Activated T-cell treated with anti-CD3 and anti-CD28 coated beads, Interleukin-2, amount 50 U/mL, for 72 hours (primary cell): ENCODE measurements around the gene ACR. TPM values are rescaled to one million over a fixed set of nuclear protein-coding genes. Genes with fewer than 3 reads are reported as not detected.

Experiments
- ATAC-seq, 2 donors: fragments of 150-1000 bp; cut with Tn5 transposase; replicated peaks in 1 of 2; 2 replicates each; pipeline ENCODE4 v1.10.0; 2021; ENCODE audit warnings: moderate library complexity in 2 of 2, mild to moderate bottlenecking in 1 of 2
- DNase-seq, 2 donors: peaks; one replicate each; pipeline ENCODE4 v3.0.0; 2021 to 2022; ENCODE audit warnings: mixed read lengths in 1 of 2
- H3K27ac Mint-ChIP-seq: one replicate; pipeline ENCODE4 v1.8.0; 2022; ENCODE audit warnings: mild to moderate bottlenecking, moderate library complexity, mixed read lengths
- H3K27me3 Mint-ChIP-seq: one replicate; pipeline ENCODE4 v1.8.0; 2022; ENCODE audit warnings: low read depth, mixed read lengths
- H3K36me3 Mint-ChIP-seq, 2 donors: one replicate each; pipeline ENCODE4 v1.8.0; 2022; ENCODE audit warnings: mixed read lengths in 2 of 2, mild to moderate bottlenecking in 1 of 2; ENCODE audit not compliant: insufficient read depth in 2 of 2
- H3K4me1 Mint-ChIP-seq: one replicate; pipeline ENCODE4 v1.8.0; 2022; ENCODE audit warnings: low read depth, mixed read lengths
- H3K4me3 Mint-ChIP-seq, 2 donors: one replicate each; pipeline ENCODE4 v1.8.0; 2022; ENCODE audit warnings: mild to moderate bottlenecking in 2 of 2, mixed read lengths in 2 of 2, moderate library complexity in 2 of 2
- H3K9me3 Mint-ChIP-seq, 2 donors: one replicate each; pipeline ENCODE4 v1.8.0; 2022; ENCODE audit warnings: mixed read lengths in 2 of 2
- total RNA-seq, 2 donors: library from RNA; stranded (reverse); gene quantifications; one replicate each; pipeline ENCODE4 v1.2.3, GENCODE V29; 2022

The ACR gene
- total RNA-seq, 2 donors from 2014 or later: not detected

GRCh38 chr22:50706481-50707125, 31.4 kb upstream of the ACR start:
- Mint-ChIP-seq H3K36me3 (no peaks in the 10 kb centered on the region), H3K4me3 (no peak overlapping the region), H3K4me1 (peaks cover 12% of the 10 kb centered on the region), H3K9me3 (peaks cover 0 to 5% of the 10 kb centered on the region in 2 donors), H3K27me3 (no peaks in the 10 kb centered on the region), H3K27ac (no peak overlapping the region)
- ATAC-seq: no peak
- DNase-seq: no peak

GRCh38 chr22:50708474-50708873, 29.5 kb upstream of the ACR start:
- Mint-ChIP-seq H3K36me3 (no peaks in the 10 kb centered on the region), H3K4me1 (no peaks in the 10 kb centered on the region), H3K4me3 (no peak overlapping the region), H3K27me3 (no peaks in the 10 kb centered on the region), H3K9me3 (peaks cover 0 to 5% of the 10 kb centered on the region in 2 donors), H3K27ac (no peak overlapping the region)
- no peak for ATAC-seq
- DNase-seq: no peak

GRCh38 chr22:50708996-50709395, 29.0 kb upstream of the ACR start:
- Mint-ChIP-seq H3K9me3 (peaks cover 0 to 5% of the 10 kb centered on the region in 2 donors), H3K36me3 (no peaks in the 10 kb centered on the region), H3K27ac (no peak overlapping the region), H3K4me1 (no peaks in the 10 kb centered on the region), H3K4me3 (no peak overlapping the region), H3K27me3 (no peaks in the 10 kb centered on the region)
- no peak for DNase-seq
- no peak for ATAC-seq

- H3K4me3 Mint-ChIP-seq: no peak overlapping the region
- DNase-seq (no peak), ATAC-seq (no peak)
- peaks cover 0 to 5% of the 10 kb centered on the region in 2 donors for H3K9me3 Mint-ChIP-seq
- H3K4me1 Mint-ChIP-seq: no peaks in the 10 kb centered on the region
- no peaks in the 10 kb centered on the region for H3K36me3 Mint-ChIP-seq
- no peaks in the 10 kb centered on the region for H3K27me3 Mint-ChIP-seq
- H3K27ac Mint-ChIP-seq: no peak overlapping the region
These were observed 27.8 kb upstream of the ACR start for GRCh38 chr22:50710221-50710620.

- Mint-ChIP-seq H3K9me3 (peaks cover 0 to 5% of the 10 kb centered on the region in 2 donors), H3K4me1 (no peaks in the 10 kb centered on the region), H3K27ac (no peak overlapping the region), H3K36me3 (no peaks in the 10 kb centered on the region), H3K4me3 (no peak overlapping the region), H3K27me3 (no peaks in the 10 kb centered on the region)
- DNase-seq: no peak
- ATAC-seq: no peak
These were observed 27.1 kb upstream of the ACR start for GRCh38 chr22:50710886-50711285.

- Mint-ChIP-seq H3K36me3 (no peaks in the 10 kb centered on the region), H3K4me3 (no peak overlapping the region), H3K4me1 (no peaks in the 10 kb centered on the region), H3K27me3 (no peaks in the 10 kb centered on the region), H3K27ac (no peak overlapping the region), H3K9me3 (peaks cover 0 to 5% of the 10 kb centered on the region in 2 donors)
- ATAC-seq (no peak), DNase-seq (no peak)
These were observed 26.3 kb upstream of the ACR start for GRCh38 chr22:50711446-50712340.

- no peak for ATAC-seq
- Mint-ChIP-seq H3K4me3 (no peak overlapping the region), H3K27me3 (no peaks in the 10 kb centered on the region), H3K9me3 (peaks cover 0 to 5% of the 10 kb centered on the region in 2 donors), H3K27ac (no peak overlapping the region), H3K4me1 (no peaks in the 10 kb centered on the region), H3K36me3 (no peaks in the 10 kb centered on the region)
- DNase-seq: no peak
These were observed 25.5 kb upstream of the ACR start for GRCh38 chr22:50712341-50713007.

GRCh38 chr22:50713008-50713385, 25.0 kb upstream of the ACR start:
- no peak for DNase-seq
- Mint-ChIP-seq H3K36me3 (no peaks in the 10 kb centered on the region), H3K27me3 (no peaks in the 10 kb centered on the region), H3K4me1 (no peaks in the 10 kb centered on the region), H3K4me3 (no peak overlapping the region), H3K9me3 (peaks cover 0 to 5% of the 10 kb centered on the region in 2 donors), H3K27ac (no peak overlapping the region)
- no peak for ATAC-seq

GRCh38 chr22:50713571-50714056, 24.4 kb upstream of the ACR start:
- Mint-ChIP-seq H3K27me3 (no peaks in the 10 kb centered on the region), H3K9me3 (peaks cover 0 to 5% of the 10 kb centered on the region in 2 donors), H3K4me3 (no peak overlapping the region), H3K36me3 (no peaks in the 10 kb centered on the region), H3K4me1 (no peaks in the 10 kb centered on the region), H3K27ac (no peak overlapping the region)
- no peak for DNase-seq
- ATAC-seq: no peak

- Mint-ChIP-seq H3K4me3 (no peak overlapping the region), H3K9me3 (peaks cover 0 to 5% of the 10 kb centered on the region in 2 donors), H3K36me3 (no peaks in the 10 kb centered on the region), H3K27ac (no peak overlapping the region), H3K27me3 (no peaks in the 10 kb centered on the region), H3K4me1 (no peaks in the 10 kb centered on the region)
- ATAC-seq (no peak), DNase-seq (no peak)
These were observed 23.9 kb upstream of the ACR start for GRCh38 chr22:50714150-50714549.

GRCh38 chr22:50714631-50715179, 23.3 kb upstream of the ACR start:
- Mint-ChIP-seq H3K9me3 (peaks cover 0 to 5% of the 10 kb centered on the region in 2 donors), H3K4me1 (no peaks in the 10 kb centered on the region)

GRCh38 chr22:50715250-50715649, 22.8 kb upstream of the ACR start:
- ATAC-seq: no peak
- no peak for DNase-seq
- Mint-ChIP-seq H3K27me3 (no peaks in the 10 kb centered on the region), H3K4me1 (no peaks in the 10 kb centered on the region), H3K9me3 (peaks cover 0 to 5% of the 10 kb centered on the region in 2 donors), H3K27ac (no peak overlapping the region), H3K4me3 (no peak overlapping the region), H3K36me3 (no peaks in the 10 kb centered on the region)

More at GRCh38 chr22:50714631-50715179, 23.3 kb upstream of the ACR start:
- Mint-ChIP-seq H3K4me3 (no peak overlapping the region), H3K27ac (no peak overlapping the region), H3K27me3 (no peaks in the 10 kb centered on the region), H3K36me3 (no peaks in the 10 kb centered on the region)
- ATAC-seq (no peak), DNase-seq (no peak)

- no peak for DNase-seq
- Mint-ChIP-seq H3K9me3 (peaks cover 0 to 2% of the 10 kb centered on the region in 2 donors), H3K27me3 (no peaks in the 10 kb centered on the region), H3K27ac (no peak overlapping the region), H3K36me3 (no peaks in the 10 kb centered on the region), H3K4me1 (no peaks in the 10 kb centered on the region), H3K4me3 (no peak overlapping the region)
- ATAC-seq: no peak
These were observed 22.2 kb upstream of the ACR start for GRCh38 chr22:50715776-50716175.
